Ovary (tissue), 3 donors: ENCODE results near the gene BAX.

Experiments
- EP300 ChIP-seq: sonication (generic); formaldehyde crosslinking; IDR thresholded peaks from one replicate; pipeline ENCODE4 v1.6.1; 2017; ENCODE audit warnings: antibody characterized with exemption
- TF ChIP-seq, protein P1 (sequence below), 3 donors: fragments of 450-650 bp in 2 of 3; fragments of 200-600 bp in 1 of 3; IDR thresholded peaks; one replicate each; pipeline versions ENCODE4 v1.5.1 to v1.8.0; 2016 to 2022; ENCODE audit warnings: antibody characterized with exemption in 3 of 3, mild to moderate bottlenecking in 1 of 3
- donor health status: DM: no; HTN: no; CAD: no.

DNA sequence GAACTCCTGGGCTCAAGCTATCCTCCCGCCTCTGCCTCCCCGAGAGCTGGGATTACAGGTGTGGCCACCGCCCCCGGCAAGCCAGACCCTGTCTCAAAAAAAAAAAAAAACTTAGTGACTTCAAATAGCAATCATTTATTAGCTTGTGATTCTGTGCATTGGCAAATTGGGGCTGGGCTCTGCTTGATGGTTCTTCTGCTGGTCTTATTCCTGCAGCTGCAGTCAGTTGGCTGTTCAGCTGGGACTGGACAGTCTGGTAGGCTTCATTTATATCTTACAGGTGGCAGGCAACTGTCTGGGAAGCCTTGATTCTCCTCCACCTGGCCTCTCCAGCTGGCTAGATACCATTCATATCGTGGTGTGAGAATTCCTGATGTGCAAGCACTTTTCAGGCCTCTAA lies 13.8 kb upstream of the BAX start:
- TF ChIP-seq, protein P1, sequence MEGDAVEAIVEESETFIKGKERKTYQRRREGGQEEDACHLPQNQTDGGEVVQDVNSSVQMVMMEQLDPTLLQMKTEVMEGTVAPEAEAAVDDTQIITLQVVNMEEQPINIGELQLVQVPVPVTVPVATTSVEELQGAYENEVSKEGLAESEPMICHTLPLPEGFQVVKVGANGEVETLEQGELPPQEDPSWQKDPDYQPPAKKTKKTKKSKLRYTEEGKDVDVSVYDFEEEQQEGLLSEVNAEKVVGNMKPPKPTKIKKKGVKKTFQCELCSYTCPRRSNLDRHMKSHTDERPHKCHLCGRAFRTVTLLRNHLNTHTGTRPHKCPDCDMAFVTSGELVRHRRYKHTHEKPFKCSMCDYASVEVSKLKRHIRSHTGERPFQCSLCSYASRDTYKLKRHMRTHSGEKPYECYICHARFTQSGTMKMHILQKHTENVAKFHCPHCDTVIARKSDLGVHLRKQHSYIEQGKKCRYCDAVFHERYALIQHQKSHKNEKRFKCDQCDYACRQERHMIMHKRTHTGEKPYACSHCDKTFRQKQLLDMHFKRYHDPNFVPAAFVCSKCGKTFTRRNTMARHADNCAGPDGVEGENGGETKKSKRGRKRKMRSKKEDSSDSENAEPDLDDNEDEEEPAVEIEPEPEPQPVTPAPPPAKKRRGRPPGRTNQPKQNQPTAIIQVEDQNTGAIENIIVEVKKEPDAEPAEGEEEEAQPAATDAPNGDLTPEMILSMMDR (IDR thresholded peaks at IDR 0.05), result no peak
- TF ChIP-seq EP300, result no peak
